ENCODE results near the gene SIRT1. TPM values are rescaled to one million over a fixed set of nuclear protein-coding genes. Genes with fewer than 3 reads are reported as not detected.
"Not testable (repeated sequence)": the region's sequence is repeated elsewhere in the genome, so short reads cannot be mapped to it uniquely, and the experiment has no call there.

SIRT1 gene
- polyA plus RNA-seq (2014; cell fraction: cytosol; rRNA removed) = 25.1 and 30.2 TPM in 2 replicates
- polyA plus RNA-seq (2014; cell fraction: nucleus; rRNA removed) = 20.7 and 21.2 TPM in 2 replicates

DNA sequence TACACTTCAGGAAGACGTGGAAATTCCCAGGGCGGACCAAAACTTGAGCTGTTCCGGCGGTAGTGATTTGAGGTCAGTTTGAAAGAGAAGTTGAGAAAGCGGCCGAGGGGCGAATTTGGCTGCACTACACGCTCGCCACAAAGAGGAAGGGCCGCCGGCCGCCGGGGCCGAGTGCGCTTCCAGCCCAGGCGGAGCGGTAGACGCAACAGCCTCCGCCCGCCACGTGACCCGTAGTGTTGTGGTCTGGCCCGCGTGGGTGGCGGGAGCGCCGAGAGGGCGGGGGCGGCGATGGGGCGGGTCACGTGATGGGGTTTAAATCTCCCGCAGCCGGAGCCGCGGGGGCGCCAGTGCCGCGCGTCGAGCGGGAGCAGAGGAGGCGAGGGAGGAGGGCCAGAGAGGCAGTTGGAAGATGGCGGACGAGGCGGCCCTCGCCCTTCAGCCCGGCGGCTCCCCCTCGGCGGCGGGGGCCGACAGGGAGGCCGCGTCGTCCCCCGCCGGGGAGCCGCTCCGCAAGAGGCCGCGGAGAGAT, at the start of gene SIRT1:
Gene SIRT1, plus strand, starts transcription at position 344 of the 529 bp plus-strand sequence. Its CDS starts 66 bp downstream, at position 410.
- peak; percentile 96 for DNase-seq (ENCODE audit: low spot score)

DNA sequence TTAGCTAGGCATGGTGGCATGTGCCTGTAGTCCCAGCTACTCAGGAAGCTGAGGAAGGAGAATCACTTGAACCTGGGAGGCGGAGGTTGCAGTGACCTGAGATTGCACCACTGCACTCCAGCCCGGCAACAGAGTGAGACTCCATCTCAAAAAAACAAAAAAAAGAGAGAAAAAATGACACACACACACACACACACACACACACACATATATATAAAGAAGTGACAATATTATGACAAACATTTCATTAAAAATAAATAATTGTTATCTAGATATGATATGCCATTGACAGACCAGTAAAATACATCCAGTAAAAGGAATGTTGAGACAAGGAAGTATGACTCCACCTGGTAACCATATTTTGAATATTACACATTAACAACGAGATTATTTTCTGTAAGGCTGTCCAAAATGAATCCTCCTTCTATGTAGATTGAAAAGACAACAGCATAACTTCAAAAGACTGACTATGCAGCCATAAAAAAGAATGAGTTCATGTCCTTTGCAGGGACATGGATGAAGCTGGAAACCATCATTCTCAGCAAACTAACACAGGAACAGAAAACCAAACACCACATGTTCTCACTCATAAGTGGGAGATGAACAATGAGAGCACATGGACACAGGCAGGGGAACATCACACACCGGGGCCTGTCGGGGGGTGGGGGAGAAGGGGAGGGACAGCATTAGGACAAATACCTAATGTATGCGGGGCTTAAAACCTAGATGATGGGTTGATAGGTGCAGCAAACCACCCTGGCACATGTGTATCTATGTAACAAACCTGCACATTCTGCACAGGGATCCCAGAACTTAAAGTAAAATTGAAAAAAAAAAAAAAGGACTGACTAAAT, 48.7 kb upstream of the SIRT1 start:
- not testable (repeated sequence) for DNase-seq (ENCODE audit: low spot score)

DNA sequence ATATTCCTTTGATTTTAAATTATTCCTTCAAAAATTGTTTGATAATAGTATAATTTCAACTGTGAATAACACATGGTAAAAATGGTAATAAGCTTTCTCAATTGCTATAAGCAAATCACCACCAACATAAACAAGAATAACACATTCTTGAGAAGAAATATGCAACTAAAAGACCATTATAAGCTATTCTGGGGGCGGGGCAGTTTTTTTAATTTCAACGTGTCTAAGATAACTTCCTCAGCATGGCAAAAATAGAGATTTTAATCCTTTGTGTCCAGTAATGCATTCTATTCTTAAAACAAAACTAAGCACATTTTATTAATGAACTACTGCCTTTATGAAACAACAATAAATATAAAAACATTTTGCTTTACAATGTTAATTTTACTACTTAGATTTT, 48.0 kb upstream of the SIRT1 start:
- DNase-seq (ENCODE audit: low spot score) = no peak

DNA sequence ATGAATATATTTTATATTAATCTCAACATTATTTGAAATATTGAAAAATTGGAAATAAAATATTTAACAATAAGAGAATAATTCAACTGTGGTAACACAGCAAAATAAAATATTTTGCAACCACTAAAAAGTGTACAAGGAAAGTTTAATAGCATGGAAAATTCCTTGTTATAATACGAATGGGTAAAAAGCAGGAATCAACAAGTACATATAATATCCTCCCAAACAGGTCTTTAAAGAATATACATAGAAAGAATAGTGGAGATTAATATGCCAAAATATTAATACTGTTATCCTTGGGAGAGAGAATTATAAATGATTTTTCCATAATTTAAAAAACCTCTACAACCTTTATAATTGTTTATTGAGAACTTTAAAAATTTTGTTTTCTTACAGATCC, 47.5 kb upstream of the SIRT1 start:
- DNase-seq (ENCODE audit: low spot score) = no peak

DNA sequence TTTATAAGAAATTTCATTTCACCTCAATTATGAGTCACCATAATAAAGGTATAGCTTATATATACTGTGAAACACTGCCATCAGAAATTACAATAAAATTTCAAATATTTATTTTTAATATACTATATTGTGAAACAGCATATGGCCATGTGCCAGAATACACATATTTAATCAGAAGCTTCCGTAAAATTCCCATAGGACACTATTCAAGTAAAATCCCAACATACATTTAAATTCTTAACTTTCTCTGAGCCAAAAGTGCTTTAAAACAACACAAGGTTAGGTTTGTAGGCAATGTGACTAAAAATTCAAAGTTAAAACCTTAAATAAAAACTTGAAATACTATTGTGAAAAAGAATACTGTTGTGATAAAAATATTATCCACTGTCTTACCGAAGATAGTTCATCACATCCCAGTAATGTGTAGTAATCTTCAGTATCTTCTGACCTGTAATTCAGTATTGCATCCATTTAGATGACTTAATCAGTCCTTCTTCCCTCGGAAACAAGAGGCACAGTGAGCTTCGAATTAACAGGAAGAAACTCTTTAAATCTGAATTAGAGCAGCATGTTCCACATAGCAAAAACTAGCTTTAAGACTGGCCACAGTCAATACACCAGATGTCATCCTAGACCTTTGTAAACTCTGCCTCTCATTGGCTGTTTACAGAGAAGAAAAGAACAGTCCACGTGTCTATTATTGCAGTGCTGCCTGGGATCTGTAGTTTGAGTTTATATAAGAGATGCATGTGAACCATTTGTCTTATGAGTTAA, 46.7 kb upstream of the SIRT1 start, which contains the start of gene DNAJC12:
Gene DNAJC12, minus strand, starts transcription at position 648 of the 774 bp plus-strand sequence. Its CDS starts 177 bp downstream, at position 471.
- DNase-seq (ENCODE audit: low spot score) = peak; percentile 87

DNA sequence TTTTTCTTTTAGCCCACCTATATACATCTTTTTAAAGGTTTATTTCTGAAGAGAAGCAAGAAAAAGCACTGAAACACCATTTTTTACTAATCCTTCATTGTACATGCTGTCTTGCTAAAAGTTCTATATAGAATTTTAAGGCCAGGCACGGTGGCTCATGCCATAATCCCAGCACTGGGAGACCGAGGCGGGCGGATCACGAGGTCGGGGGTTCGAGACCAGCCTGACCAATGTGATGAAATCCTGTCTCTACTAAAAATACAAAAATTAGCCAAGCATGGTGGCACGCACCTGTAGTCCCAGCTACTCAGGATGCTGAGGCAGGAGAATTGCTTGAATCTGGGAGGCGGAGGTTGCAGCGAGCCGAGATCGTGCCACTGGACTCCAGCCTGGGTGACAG, 44.9 kb upstream of the SIRT1 start:
- DNase-seq (ENCODE audit: low spot score) = not testable (repeated sequence)

DNA sequence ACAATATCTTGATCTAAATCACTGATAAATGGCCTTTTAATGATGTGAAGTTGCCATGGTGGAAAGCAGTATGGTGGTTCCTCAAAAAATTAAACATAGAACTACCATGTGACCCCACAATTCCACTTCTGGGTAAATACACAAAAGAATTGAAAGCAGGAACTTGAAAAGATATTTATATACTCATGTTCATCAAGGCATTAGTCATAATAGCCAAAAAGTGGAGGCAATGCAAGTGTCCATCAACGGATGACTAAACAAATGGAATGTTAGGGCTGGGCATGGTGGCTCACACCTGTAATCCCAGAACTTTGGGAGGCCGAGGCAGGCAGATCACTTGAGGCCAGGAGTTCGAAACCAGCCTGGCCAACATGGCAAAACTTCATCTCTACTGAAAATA, 44.5 kb upstream of the SIRT1 start:
- no peak for DNase-seq (ENCODE audit: low spot score)

DNA sequence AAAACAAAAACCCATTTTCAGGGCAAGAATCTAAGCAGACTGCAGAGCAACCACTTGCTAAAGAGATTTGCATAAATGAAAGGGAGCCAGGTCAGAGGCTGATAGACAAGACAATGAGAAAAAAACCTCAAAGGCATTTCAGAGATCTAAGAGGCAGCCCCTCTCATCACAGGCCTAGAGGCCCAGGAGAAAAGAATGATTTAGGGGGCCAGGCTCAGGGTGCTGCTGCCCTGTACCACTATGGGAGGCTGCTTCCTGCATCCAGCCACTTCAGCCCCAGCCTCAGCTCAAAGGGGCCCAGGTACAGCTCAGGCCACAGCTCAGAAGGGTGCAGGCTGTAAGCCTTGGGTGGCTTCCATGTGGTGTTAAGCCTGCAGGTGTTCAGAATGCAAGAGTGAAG, 42.7 kb upstream of the SIRT1 start:
- no peak for DNase-seq (ENCODE audit: low spot score)

DNA sequence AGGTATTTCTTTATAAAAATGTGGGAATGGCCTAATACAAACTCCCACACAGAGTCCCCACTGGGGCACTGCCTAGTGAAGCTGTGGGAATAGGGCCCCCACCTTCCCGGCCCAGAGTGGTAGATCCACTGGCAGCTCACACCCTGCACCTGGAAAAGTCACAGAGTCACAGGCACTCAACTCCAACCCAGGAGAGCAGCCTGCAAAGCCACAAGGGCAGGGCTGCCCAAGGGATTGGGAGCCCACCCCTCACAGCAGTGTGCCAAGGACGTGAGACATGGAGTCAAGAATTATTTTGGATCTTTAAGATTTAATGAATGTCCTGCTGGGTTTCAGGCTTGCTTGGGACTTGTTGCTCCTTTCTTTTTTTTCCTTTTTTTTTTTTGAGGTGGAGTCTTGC, 41.2 kb upstream of the SIRT1 start:
- DNase-seq (ENCODE audit: low spot score) = no peak

DNA sequence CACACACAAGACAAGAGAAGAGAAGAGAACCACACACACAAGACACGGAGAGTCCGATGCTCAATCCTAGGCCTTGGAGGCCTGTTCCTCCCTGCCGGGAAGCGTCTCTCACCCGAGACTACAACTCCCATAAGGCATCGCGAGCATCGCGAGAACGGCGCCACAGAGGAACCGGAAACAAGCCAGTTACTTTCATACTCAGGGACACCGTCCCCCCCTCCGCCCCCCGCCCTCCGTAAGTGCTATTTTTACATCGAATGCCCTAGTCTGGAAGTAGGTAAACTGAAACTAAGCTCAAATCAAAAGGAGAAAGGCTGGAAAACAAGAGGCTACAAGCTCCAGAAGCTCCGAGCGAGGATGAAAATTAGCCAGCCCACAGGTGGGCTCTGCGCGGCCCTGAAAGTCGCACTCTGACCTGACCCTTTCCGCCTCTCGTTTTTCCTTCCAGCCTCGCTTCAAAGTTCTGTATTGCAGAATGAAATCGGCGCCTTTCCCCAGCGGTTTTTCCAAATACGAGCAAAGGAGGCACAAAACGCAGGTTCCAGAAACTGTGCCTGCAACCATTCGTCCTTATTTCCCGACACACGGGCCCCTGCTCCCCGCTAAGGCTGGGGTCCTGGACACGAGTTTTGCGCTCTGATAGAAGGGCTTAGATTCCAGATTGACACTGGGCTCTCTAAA, 35.0 kb upstream of the SIRT1 start:
- peak; percentile 93 for DNase-seq (ENCODE audit: low spot score)

DNA sequence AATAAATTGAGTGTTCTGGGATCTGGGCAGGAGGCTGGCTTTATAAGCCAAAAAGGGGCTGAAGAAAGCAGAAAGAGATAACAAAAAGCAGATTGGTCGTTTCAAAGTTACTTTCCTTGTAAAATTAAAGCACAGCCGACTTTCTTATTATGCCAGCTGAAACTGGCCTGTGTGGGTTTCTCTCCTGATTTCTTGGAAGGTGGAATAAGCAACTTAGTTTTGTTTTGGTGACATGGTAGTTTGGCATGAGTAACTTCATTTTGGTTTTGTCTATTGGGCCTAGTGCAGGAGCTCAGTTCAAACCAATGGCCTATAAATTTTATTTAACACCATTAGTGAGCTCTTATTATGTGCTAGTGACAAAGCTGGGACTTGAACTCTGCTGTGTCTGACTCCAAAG, 33.3 kb upstream of the SIRT1 start:
- no peak for DNase-seq (ENCODE audit: low spot score)

DNA sequence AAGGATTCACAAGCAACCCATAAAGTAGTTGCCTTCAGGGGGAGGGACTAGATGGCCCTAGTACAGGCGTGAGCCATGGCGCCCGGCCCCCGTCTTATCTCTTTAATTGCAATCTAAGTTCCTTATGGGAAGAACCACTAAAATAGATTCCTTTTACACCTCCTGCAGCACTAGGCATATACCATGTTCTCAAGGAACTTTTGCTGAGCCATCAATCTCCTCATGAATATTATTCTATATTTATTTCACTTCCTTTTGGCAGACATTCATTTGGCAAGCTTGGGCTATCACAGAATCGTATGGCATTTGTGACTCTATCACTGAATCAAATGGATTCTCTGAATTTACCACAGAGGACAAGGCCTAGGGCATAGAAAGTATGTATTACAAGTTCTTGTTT, 31.7 kb upstream of the SIRT1 start:
- DNase-seq (ENCODE audit: low spot score) = no peak

DNA sequence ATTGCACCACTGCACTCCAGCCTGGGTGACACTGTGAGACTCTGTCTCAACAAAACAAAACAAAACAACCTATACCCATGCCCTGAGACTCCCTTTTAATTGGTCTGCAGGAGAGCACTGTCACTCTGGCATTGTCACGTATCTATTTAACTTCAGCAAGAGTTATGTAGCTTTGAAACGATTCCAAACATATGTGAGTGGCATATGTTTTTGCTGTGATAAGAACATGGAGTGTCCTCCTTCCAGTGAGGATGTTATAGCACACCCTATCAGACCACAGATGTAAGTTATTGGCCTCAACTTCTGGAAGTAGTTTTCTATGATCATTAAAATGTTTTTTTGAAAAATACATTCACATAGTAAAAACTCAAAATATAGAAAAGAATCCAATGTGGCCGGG, 30.9 kb upstream of the SIRT1 start:
- DNase-seq (ENCODE audit: low spot score) = no peak

DNA sequence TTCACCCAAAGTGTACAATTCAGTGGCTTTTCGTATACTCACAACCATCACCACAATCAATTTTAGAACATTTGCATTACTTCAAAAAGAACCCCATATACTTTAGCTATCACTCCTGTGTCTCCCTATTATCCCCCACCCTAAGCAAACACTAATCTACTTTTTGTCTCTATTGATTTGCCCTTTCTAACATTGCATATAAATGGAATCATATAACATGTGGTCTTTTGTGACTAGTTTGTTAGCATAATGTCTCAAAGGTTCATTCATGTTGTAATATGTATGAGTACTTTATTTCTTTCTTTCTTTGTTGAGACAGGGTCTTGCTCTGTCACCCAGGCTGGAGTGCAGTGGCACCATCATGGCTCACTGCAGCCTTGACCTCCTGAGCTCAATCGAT, 25.5 kb upstream of the SIRT1 start:
- DNase-seq (ENCODE audit: low spot score) = no peak

DNA sequence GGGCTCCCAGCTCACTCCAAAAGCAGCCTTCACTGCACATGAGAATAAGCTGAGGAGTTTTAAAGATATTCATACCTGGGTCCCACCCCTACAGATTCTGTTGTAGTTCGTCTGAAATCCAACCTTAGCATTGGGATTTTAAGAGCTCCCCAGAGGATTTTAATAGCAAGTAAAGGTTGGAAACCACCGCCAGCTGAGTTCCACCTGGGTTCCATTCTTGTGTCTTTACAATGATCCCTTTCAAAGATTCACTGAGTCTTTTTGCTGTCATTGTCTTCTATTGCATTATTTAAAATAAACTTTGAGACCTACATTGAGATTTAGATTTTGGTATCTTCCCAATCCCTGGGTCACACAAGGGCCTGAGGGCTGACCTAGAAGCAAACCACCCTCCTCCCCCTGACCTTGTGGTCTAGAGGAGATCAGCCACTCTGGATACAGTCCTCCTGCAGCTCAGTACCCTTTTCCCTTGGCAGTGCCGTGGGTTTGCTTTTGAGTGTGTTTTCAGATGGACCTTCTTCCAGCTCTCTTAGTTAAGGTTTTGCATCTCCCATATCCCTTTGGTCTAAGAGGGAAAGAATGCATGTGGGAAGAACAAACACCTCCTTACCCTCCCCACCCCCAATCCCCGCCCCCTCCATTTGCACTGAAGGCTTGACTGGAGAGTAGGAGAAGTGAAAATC, 22.6 kb upstream of the SIRT1 start:
- no peak for DNase-seq (ENCODE audit: low spot score)

DNA sequence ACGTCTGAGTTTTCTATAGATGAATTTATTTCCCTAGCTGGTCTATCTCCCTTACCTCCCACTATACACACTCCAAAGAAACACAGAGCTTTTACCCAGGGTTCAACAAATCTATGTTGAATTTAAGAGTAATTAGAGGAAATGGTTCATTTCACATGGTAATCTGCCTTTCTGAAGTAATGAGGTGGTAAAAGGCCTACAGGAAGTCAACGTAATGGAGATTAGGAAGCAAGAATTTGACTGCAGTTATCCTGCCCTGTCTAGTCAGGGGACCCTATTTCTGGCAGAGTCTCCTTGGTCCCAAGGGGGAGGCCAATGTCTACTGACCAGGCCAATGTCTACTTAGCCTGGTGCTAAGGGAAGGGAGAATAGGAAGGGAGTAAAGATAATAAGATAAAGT, 21.4 kb upstream of the SIRT1 start:
- no peak for DNase-seq (ENCODE audit: low spot score)

DNA sequence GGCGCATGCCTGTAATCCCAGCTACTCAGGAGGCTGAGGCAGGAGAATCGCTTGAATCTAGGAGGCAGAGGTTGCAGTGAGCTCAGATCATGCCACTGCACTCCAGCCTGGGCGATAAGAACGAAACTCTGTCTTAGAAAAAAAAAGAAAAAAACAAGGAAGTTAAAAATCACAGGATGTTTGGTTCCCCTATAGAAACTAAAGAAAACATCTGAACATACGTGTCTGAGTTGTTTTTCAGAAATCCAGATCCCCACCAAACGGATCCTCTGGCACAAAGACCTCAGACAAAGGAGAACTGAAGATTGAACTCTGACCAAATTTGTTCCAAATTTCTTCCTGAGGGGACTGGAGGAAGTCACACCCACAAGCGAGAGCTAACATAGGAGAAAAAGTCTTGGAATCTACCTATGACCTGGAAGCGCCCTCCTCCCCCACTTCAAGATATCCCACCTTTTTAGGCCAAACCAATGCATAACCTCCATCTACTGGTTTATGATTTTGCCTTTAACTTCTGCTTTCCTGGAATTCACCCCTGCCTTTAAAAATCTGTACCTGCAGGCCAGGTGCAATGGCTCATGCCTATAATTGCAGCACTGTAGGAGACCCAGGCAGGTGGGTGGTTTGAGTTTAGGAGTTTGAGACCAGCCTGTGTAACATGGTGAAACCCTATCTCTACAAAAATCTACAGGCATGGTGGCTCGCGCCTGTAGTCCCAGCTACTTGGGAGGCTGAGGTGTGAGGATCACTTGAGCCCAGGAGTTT, 19.7 kb upstream of the SIRT1 start:
- DNase-seq (ENCODE audit: low spot score) = no peak

DNA sequence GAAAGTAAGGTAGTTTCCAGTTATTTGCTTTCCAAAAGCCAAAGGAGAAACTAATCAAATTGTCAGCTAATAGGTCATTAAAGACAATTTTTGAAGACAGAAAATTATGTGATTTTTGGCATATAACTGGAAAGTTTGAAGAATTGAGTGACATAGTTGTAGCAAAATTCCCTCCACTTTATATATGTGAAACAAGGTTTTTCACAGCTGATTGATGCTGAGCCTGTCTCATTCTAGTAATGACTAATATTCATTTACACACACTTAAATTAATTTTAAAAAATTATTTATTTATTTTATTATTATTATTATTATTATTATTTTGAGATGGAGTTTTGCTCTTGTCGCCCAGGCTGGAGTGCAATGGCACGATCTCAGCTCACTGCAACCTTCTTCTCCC, 16.3 kb upstream of the SIRT1 start:
- DNase-seq (ENCODE audit: low spot score) = no peak

DNA sequence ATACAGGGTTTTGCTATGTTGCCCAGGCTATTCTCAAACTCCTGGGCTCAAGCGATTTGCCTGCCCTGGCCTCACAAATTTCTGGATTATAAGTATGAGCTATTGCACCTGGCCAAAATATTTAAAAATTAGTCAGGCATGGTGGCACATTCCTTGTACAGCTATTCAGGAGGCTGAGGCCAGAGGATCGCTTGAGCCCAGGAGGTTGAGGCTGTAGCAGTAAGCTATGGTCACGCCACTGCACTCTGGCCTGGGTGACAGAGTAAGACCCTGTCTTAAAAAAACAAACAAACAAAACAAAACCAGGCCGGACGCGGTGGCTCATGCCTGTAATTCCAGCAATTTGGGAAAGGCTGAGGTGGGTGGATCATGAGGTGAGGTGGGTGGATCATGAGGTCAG, 14.5 kb upstream of the SIRT1 start:
- no peak for DNase-seq (ENCODE audit: low spot score)

Measured in SK-N-DZ (cell line).